ENCODE data around the gene SMARCAL1.
"Not testable (repeated sequence)": the region's sequence is repeated elsewhere in the genome, so short reads cannot be mapped to it uniquely, and the experiment has no call there.

The SMARCAL1 gene

DNA sequence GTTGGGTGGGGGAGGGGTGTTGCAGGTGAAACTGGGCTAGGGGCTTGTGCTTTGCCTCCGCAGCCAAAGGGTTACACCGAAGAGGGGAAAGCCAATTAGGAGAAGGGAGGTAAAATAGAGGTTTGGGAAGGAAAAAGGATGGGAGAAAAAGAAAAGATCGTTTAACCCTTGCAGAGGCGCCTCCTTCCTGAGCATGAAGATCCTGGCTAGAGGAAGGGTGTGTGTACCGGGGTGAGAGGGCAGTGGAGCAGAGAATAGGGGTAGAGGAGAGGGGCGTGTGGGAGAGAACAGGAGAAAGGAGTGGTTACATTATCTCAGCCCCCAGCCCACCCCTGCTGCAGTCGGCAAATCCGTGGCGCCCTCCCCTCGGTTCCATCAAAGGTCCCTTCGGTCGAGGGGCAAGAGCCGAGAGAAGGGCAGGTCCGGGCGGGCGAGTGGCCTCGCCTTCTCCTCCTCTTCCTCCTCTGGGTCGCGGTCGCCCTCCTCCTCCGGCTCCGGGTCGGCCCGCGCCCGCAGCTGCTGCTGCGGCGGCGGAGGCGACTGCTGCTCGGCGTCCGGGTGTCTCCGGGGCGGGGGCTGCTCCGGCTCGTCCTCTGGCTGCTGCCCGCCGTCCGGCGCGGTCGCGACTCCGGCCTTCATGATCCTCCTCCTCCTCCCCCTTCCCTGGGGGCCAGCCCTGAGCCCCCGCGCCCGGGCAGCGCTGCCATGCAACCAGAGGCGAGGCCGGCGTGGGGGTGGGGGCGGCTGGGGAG, 41.1 kb upstream of the SMARCAL1 start:
- H3K4me3 ChIP-seq (ENCODE audit: low read depth, low read length): no peak overlapping the region
- TF ChIP-seq, protein P1, sequence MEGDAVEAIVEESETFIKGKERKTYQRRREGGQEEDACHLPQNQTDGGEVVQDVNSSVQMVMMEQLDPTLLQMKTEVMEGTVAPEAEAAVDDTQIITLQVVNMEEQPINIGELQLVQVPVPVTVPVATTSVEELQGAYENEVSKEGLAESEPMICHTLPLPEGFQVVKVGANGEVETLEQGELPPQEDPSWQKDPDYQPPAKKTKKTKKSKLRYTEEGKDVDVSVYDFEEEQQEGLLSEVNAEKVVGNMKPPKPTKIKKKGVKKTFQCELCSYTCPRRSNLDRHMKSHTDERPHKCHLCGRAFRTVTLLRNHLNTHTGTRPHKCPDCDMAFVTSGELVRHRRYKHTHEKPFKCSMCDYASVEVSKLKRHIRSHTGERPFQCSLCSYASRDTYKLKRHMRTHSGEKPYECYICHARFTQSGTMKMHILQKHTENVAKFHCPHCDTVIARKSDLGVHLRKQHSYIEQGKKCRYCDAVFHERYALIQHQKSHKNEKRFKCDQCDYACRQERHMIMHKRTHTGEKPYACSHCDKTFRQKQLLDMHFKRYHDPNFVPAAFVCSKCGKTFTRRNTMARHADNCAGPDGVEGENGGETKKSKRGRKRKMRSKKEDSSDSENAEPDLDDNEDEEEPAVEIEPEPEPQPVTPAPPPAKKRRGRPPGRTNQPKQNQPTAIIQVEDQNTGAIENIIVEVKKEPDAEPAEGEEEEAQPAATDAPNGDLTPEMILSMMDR (IDR thresholded peaks at IDR 0.05; ENCODE audit: borderline replicate concordance, insufficient read depth, low read depth, low read length): no peak

DNA sequence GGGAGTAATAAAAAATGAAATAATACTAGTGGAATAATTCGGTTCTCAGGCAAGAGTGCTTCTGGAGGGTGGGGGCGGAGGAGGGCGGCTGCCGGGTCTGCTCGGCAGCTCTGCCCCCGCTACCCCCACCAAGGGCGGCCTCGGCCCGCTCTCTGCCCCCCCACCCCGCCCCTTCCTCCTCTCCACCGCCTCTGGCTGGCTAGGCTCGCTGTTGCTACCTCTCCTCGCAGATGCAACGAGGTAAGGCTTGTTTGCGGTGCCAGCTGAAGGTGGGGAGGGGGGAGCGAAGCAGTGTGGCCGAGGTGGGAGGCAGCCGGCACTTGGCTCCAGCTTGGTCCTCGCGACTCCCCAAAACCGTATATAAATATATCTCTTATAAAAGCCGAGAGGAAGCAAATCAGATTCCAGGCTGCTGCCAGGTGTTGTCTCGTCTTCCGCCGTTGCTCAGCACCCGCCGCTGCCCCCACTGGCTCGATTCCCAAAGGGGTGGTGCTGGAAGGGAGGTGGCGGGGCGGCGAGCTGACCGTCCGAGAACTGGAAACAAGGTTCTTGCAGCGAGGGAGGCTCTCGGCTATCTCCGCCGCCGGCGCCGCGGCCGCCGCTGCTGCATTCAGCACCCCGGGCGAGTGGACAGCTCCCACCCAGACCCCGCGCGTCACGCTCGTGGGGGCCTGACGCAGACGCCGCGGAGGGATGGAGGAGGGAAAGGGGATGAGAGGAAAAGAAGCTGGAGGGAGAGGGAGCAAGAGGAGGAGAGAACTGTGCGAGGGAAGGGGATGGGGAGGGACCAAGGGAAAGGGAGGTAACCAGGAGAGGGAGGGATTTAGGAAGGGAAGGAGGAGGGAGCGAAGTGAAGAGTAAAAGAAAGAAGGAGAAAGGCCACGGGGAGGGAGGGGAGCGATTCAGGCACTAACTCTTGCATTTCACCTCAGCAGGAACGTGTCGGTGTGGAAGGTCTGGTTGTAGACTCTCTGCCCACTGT, 40.3 kb upstream of the SMARCAL1 start, which contains the start of gene MARCHF4:
MARCHF4 (minus strand) TSS at position 763 of the 982 bp plus-strand sequence. CDS start 2,223 bp downstream, outside the sequence.
- no peak within 1 kb of the TSS for H3K4me3 ChIP-seq (ENCODE audit: low read depth, low read length)
- TF ChIP-seq, protein P1 (IDR thresholded peaks at IDR 0.05; ENCODE audit: borderline replicate concordance, insufficient read depth, low read depth, low read length): no peak

DNA sequence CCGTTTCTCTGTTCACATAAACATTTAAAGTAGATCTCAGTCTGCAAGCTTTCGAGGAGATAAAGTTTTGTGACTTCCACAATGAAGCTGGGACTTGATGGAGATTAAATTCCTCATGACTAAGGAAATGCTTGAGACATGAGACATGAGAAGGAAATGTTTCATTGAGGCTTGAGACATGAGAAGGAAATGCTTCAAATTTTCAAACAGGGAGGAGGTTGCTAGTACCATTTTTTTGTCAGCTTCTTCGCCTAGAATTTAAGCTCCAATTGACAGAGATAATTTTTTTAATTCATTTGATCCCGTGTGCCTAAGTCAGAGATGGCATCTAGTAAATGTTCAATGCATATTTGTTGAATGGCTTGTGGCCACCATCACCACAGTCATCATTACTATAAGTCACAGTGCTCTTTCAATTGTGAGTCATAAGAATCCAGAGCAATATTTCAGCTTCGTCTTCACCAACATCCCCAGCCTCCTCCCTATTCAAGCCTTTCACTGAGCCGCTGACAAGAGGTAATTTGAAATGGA, 39.5 kb upstream of the SMARCAL1 start:
- no peak overlapping the region for H3K4me3 ChIP-seq (ENCODE audit: low read depth, low read length)
- TF ChIP-seq, protein P1 (IDR thresholded peaks at IDR 0.05; ENCODE audit: borderline replicate concordance, insufficient read depth, low read depth, low read length): no peak

DNA sequence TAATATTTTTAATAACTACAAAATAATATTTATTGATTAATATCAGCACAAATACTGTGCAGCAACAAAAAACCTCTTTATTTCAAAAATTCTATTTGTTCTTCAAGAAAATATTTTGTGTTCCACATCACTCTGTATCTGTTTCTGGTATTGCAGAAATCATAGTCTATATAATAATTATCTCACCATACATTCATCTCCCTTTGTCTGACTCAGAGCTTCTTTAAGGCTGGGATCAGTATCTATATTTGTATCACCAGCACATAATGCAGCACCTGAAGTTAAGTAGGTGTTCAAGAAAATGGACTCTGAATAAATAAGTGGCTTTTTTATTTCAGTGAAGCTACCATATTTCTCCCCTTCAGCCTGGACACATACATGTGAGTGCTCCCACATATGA, 38.4 kb upstream of the SMARCAL1 start:
- TF ChIP-seq, protein P1 (IDR thresholded peaks at IDR 0.05; ENCODE audit: borderline replicate concordance, insufficient read depth, low read depth, low read length): no peak

DNA sequence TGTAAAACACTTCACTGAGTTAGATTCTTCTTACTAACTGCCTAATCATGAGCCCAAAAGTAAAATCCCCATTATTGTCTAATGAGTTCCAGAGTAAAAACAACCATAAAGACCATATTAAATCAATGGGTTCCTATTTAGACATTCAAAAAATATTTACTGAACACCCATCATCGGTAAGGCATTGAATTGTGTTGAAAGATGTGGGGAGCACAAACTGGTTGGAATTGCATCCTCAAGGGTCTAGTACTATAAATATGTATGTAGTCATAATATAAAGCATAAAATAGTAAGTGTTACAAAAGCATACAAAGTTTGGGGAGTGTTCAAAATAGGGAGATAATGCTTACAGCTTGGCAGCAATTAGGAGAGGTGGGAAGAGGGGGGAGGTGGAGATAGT, 37.0 kb upstream of the SMARCAL1 start:
- TF ChIP-seq, protein P1 (IDR thresholded peaks at IDR 0.05; ENCODE audit: borderline replicate concordance, insufficient read depth, low read depth, low read length): no peak
- no peak overlapping the region for H3K4me3 ChIP-seq (ENCODE audit: low read depth, low read length)

More for the DNA sequence above, 38.4 kb upstream of the SMARCAL1 start:
- no peak overlapping the region for H3K4me3 ChIP-seq (ENCODE audit: low read depth, low read length)

DNA sequence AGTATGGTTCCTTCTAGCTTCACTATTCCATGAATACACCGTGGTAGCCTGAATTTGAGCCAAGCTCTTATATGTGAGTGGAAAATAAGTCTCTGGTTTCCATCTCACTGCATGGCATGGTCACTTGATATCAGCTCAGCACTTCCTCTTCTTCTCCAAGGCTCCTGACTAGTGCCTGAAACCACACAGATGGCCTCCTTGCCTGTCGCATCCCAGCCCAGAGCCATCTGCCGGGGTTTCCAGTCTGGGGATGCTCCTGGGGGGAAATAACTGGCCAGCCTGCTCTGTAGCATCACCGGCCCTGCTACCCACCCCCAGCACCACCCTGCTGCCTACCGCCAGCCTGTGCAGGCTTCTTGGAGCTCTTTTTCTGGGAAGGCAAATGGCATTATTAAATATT, 32.3 kb upstream of the SMARCAL1 start:
- H3K4me3 ChIP-seq (ENCODE audit: low read depth, low read length): no peak overlapping the region
- TF ChIP-seq, protein P1 (IDR thresholded peaks at IDR 0.05; ENCODE audit: borderline replicate concordance, insufficient read depth, low read depth, low read length): no peak

DNA sequence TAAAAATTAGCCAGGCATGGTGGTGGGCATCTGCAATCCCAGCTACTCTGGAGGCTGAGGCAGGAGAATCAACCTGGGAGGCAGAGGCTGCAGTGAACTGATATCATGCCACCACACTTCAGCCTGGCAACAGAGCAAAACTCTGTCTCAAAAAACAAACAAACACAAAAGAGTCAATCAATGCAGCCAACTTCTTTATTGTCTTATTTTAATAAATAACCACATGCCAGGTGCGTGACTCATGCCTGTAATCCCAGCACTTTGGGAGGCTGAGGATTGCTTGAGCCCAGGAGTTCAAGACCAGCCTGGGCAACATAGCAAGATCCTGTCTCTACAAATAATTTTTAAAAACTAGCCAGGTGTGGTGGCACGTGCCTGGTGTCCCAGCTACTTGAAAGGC, 27.9 kb upstream of the SMARCAL1 start:
- not testable (repeated sequence) for H3K4me3 ChIP-seq (ENCODE audit: low read depth, low read length)

Data from GM12875 (cell line).